Panc1 (cell line): ENCODE data around the gene HLA-DRB5. TPM values are rescaled to one million over a fixed set of nuclear protein-coding genes. Genes with fewer than 3 reads are reported as not detected.
"Not testable (repeated sequence)": the region's sequence is repeated elsewhere in the genome, so short reads cannot be mapped to it uniquely, and the experiment has no call there.

Source experiments
- ATAC-seq: fragments of 200-7000 bp; cut with Tn5 transposase; 2 replicates; pipeline ENCODE4 v1.9.1; 2020; ENCODE audit warnings: mild to moderate bottlenecking, moderate library complexity
- BruUV-seq: library from RNA; stranded (reverse); fragments of 400-500 nt; replicated peaks from 2 replicates; lab custom pipeline; 2021; lab: Mats Ljungman, UMichigan
- CTCF ChIA-PET: fragments of 300-600 bp; sonication (Branson Sonifier 250); formaldehyde crosslinking; loops from one replicate; lab custom pipeline; 2022; ENCODE audit warnings: antibody characterized with exemption; lab: Charles Lee
- POLR2A ChIA-PET: fragments of 300-600 bp; sonication (Branson Sonifier 250); formaldehyde crosslinking; loops from one replicate; lab custom pipeline; 2022; ENCODE audit warnings: antibody characterized with exemption; lab: Charles Lee
- DNase-seq: peaks from one replicate; pipeline ENCODE4 v3.0.0-alpha.2; 2010; ENCODE audit warnings: low read depth, low spot score
- H3K27ac ChIP-seq: 2 replicates; pipeline ENCODE4 v1.5.1; 2011; ENCODE audit warnings: mild to moderate bottlenecking, low read length, inconsistent platforms
- H3K27me3 ChIP-seq: fragments of 200-500 bp; sonication (Bioruptor generic); 2 replicates; pipeline ENCODE4 v1.6.0; 2014; ENCODE audit warnings: low read length, inconsistent platforms; ENCODE audit not compliant: control insufficient read depth, insufficient read depth
- H3K36me3 ChIP-seq: fragments of 200-500 bp; sonication (Bioruptor generic); 2 replicates; pipeline ENCODE4 v1.5.1; 2014; ENCODE audit warnings: inconsistent platforms, mild to moderate bottlenecking, low read length, moderate library complexity; ENCODE audit not compliant: control insufficient read depth, insufficient read depth
- H3K4me1 ChIP-seq: 2 replicates; pipeline ENCODE4 v1.5.1; 2011; ENCODE audit warnings: inconsistent platforms, mild to moderate bottlenecking, low read length, moderate library complexity; ENCODE audit not compliant: control insufficient read depth, insufficient read depth
- H3K4me3 ChIP-seq, 2 experiments: 2 replicates each; pipeline ENCODE4 v1.5.1; 2011 to 2012; ENCODE audit warnings: low read depth in 2 of 2, low read length in 2 of 2, mild to moderate bottlenecking in 2 of 2, inconsistent platforms in 1 of 2, moderate library complexity in 1 of 2
- H3K9me3 ChIP-seq: fragments of 200-500 bp; sonication (Bioruptor generic); 2 replicates; pipeline ENCODE4 v1.5.1; 2014; ENCODE audit warnings: low read depth, mild to moderate bottlenecking, inconsistent platforms, low read length, moderate library complexity; ENCODE audit not compliant: control insufficient read depth, insufficient read depth
- CTCF ChIP-seq: fragments of 450-650 bp; IDR thresholded peaks from 2 replicates; pipeline ENCODE4 v1.5.1; 2017; ENCODE audit warnings: mild to moderate bottlenecking
- POLR2AphosphoS5 ChIP-seq: IDR thresholded peaks from 2 replicates; pipeline ENCODE4 v1.6.1; 2012; ENCODE audit warnings: mild to moderate bottlenecking, low read depth, low read length, moderate library complexity
- REST ChIP-seq, 2 experiments: IDR thresholded peaks; 2 replicates each; pipeline ENCODE4 v1.6.1; 2011 to 2012; ENCODE audit warnings: low read depth in 2 of 2, control low read depth in 1 of 2, low read length in 1 of 2, mild to moderate bottlenecking in 1 of 2, moderate library complexity in 1 of 2; ENCODE audit not compliant: insufficient read depth in 1 of 2
- SIN3A ChIP-seq: IDR thresholded peaks from 2 replicates; pipeline ENCODE4 v1.6.1; 2012; ENCODE audit warnings: low read depth, mild to moderate bottlenecking, low read length, moderate library complexity, borderline replicate concordance; ENCODE audit not compliant: insufficient read depth
- TCF7L2 ChIP-seq: IDR thresholded peaks from 2 replicates; pipeline ENCODE4 v1.6.1; 2011; ENCODE audit warnings: mild to moderate bottlenecking, low read depth, low read length, inconsistent platforms
- in situ Hi-C: cut with HindIII; loops from 2 replicates; pipeline ENCODE4 v1.10.0; 2016; ENCODE audit warnings: low sequenced_read_pairs, low pct_unique_long_range_greater_than_20kb
- intact Hi-C: fragments of 100-400 bp; cut with micrococcal nuclease; formaldehyde crosslinking; loops from one replicate; pipeline ENCODE4 v1.10.0; 2022; ENCODE audit not compliant: unreplicated experiment
- total RNA-seq: library from RNA; stranded (reverse); gene quantifications from one replicate; pipeline ENCODE4 v1.2.1, GENCODE V29; 2021; ENCODE audit not compliant: unreplicated experiment

Gene HLA-DRB5
- total RNA-seq, 1 experiment from 2014 or later: not detected

GRCh38 chr6:32551410-32551809, 21.3 kb upstream of the HLA-DRB5 start:
- Histone ChIP-seq H3K36me3 (no peaks in the 10 kb centered on the region), H3K9me3 (no peaks in the 10 kb centered on the region), H3K4me3 (no peak overlapping the region), H3K27me3 (no peaks in the 10 kb centered on the region), H3K4me1 (no peaks in the 10 kb centered on the region), H3K27ac (no peak overlapping the region)
- DNase-seq (no peak), ATAC-seq (no peak)
- no peak for TF ChIP-seq TCF7L2
- no peak for TF ChIP-seq REST (IDR thresholded peaks at IDR 0.05; ENCODE audit: insufficient read depth in 1 of 2, low read depth in 2 of 2, low read length in 1 of 2)
- no peak for TF ChIP-seq CTCF
- TF ChIP-seq POLR2AphosphoS5: no peak
- no peak for TF ChIP-seq SIN3A
- in situ Hi-C loops (no loop called here), intact Hi-C loops (no loop called here)
- BruUV-seq: no TSS peak
- ChIA-PET POLR2A (no interaction called here), CTCF (no interaction called here)

- no peaks in the 10 kb centered on the region for H3K9me3 ChIP-seq
- no peak for ATAC-seq
- DNase-seq: no peak
- intact Hi-C loops: no loop called here
- H3K27ac ChIP-seq: no peak overlapping the region
- no TSS peak for BruUV-seq
- TF ChIP-seq REST (IDR thresholded peaks at IDR 0.05; ENCODE audit: insufficient read depth in 1 of 2, low read depth in 2 of 2, low read length in 1 of 2): no peak
- TF ChIP-seq SIN3A: no peak
- no peak for TF ChIP-seq POLR2AphosphoS5
- no peak for TF ChIP-seq TCF7L2
- TF ChIP-seq CTCF: no peak
- no peaks in the 10 kb centered on the region for H3K4me1 ChIP-seq
- ChIA-PET POLR2A (no interaction called here), CTCF (no interaction called here)
- in situ Hi-C loops: no loop called here
- no peak overlapping the region for H3K4me3 ChIP-seq
- no peaks in the 10 kb centered on the region for H3K27me3 ChIP-seq
- no peaks in the 10 kb centered on the region for H3K36me3 ChIP-seq
Measured at GRCh38 chr6:32539839-32540238, 9.8 kb upstream of the HLA-DRB5 start.

- ATAC-seq, DNase-seq, CTCF ChIA-PET, H3K27ac ChIP-seq, H3K4me3 ChIP-seq, in situ Hi-C loops, BruUV-seq, H3K36me3 ChIP-seq, intact Hi-C loops, H3K9me3 ChIP-seq, H3K4me1 ChIP-seq, POLR2A ChIA-PET, H3K27me3 ChIP-seq: not testable (repeated sequence)
Measured at GRCh38 chr6:32530431-32530793, 325 bp upstream of the HLA-DRB5 start.
